PC-3 (cell line): ENCODE results near the gene TMEM238L. TPM values are rescaled to one million over a fixed set of nuclear protein-coding genes. Genes with fewer than 3 reads are reported as not detected.

ENCODE experiments used
- ATAC-seq: fragments of 200-7000 bp; cut with Tn5 transposase; 2 replicates; pipeline ENCODE4 v1.9.1; 2020; ENCODE audit warnings: mild to moderate bottlenecking, moderate library complexity
- BruUV-seq: library from RNA; stranded (reverse); fragments of 400-500 nt; replicated peaks from 2 replicates; lab custom pipeline; 2021; lab: Mats Ljungman, UMichigan
- CTCF ChIA-PET: fragments of 300-600 bp; sonication (Branson Sonifier 250); formaldehyde crosslinking; loops from one replicate; lab custom pipeline; 2022; ENCODE audit warnings: antibody characterized with exemption; lab: Charles Lee
- POLR2A ChIA-PET: fragments of 300-600 bp; sonication (Branson Sonifier 250); formaldehyde crosslinking; loops from one replicate; lab custom pipeline; 2022; ENCODE audit warnings: antibody characterized with exemption; ENCODE audit not compliant: unreplicated experiment; lab: Charles Lee
- DNase-seq: peaks from one replicate; pipeline ENCODE4 v3.0.0-alpha.2; 2015
- H2AFZ ChIP-seq: fragments of 300-600 bp; sonication (generic); 2 replicates; pipeline ENCODE4 v1.6.0; 2016; ENCODE audit warnings: antibody characterized with exemption, low read length
- H3F3A ChIP-seq: fragments of 300-600 bp; sonication (generic); one replicate; pipeline ENCODE4 v1.6.0; 2017; ENCODE audit warnings: antibody characterized with exemption, low read length, control low read depth, mild to moderate bottlenecking; ENCODE audit not compliant: unreplicated experiment
- H3K27ac ChIP-seq: fragments of 300-600 bp; sonication (generic); 2 replicates; pipeline ENCODE4 v1.5.1; 2016; ENCODE audit warnings: mild to moderate bottlenecking, low read length
- H3K27me3 ChIP-seq: fragments of 300-600 bp; sonication (generic); 2 replicates; pipeline ENCODE4 v1.6.1; 2016; ENCODE audit warnings: low read length, mixed read lengths
- H3K36me3 ChIP-seq: fragments of 300-600 bp; sonication (generic); 2 replicates; pipeline ENCODE4 v1.6.1; 2016; ENCODE audit warnings: low read depth, mixed run types, low read length, mixed read lengths
- H3K4me1 ChIP-seq: fragments of 300-600 bp; sonication (generic); 2 replicates; pipeline ENCODE4 v1.5.1; 2016; ENCODE audit warnings: low read length; ENCODE audit not compliant: insufficient read depth
- H3K4me2 ChIP-seq: fragments of 300-600 bp; sonication (generic); 2 replicates; pipeline ENCODE4 v1.6.0; 2016; ENCODE audit warnings: low read length
- H3K4me3 ChIP-seq: fragments of 300-600 bp; sonication (generic); 2 replicates; pipeline ENCODE4 v1.5.1; 2016; ENCODE audit warnings: mild to moderate bottlenecking, low read length, mixed read lengths
- H3K79me2 ChIP-seq: fragments of 300-600 bp; sonication (generic); 2 replicates; pipeline ENCODE4 v1.6.1; 2017; ENCODE audit warnings: low read length, mixed read lengths
- H3K9ac ChIP-seq: fragments of 300-600 bp; sonication (generic); 2 replicates; pipeline ENCODE4 v1.6.0; 2016; ENCODE audit warnings: mild to moderate bottlenecking, low read length
- H3K9me2 ChIP-seq: fragments of 300-600 bp; sonication (generic); replicated peaks from 2 replicates; pipeline ENCODE4 v1.6.1; 2016; ENCODE audit warnings: mixed run types, low read length, mixed read lengths
- H3K9me3 ChIP-seq: fragments of 300-600 bp; sonication (generic); 2 replicates; pipeline ENCODE4 v1.6.1; 2016; ENCODE audit warnings: low read length, mixed read lengths
- H4K20me1 ChIP-seq: fragments of 300-600 bp; sonication (generic); 2 replicates; pipeline ENCODE4 v1.6.1; 2016; ENCODE audit warnings: low read length, mixed read lengths
- EZH2 ChIP-seq: fragments of 300-600 bp; sonication (generic); IDR thresholded peaks from one replicate; pipeline ENCODE4 v1.6.1; 2017; ENCODE audit warnings: antibody characterized with exemption, mild to moderate bottlenecking, low read length; ENCODE audit not compliant: unreplicated experiment
- EZH2phosphoT487 ChIP-seq: fragments of 300-600 bp; sonication (generic); IDR thresholded peaks from 2 replicates; pipeline ENCODE4 v1.6.1; 2018; ENCODE audit warnings: mild to moderate bottlenecking, antibody characterized with exemption, low read length, borderline replicate concordance
- intact Hi-C: fragments of 100-400 bp; cut with micrococcal nuclease; formaldehyde crosslinking; loops from 2 replicates; pipeline ENCODE4 v1.9.0; 2023
- total RNA-seq: library from RNA; depleted of rRNA; stranded (reverse); fragments of >200 nt; gene quantifications from 2 replicates; pipeline ENCODE4 v1.2.3, GENCODE V29; 2014
- TF ChIP-seq, protein P1 (sequence below): fragments of 300-600 bp; sonication (generic); conservative IDR thresholded peaks from 2 replicates; pipeline ENCODE4 v1.5.1; 2017; ENCODE audit warnings: antibody characterized with exemption, low read depth, mild to moderate bottlenecking, low read length

TMEM238L gene
- total RNA-seq, 1 experiment from 2014 or later, result not detected

DNA sequence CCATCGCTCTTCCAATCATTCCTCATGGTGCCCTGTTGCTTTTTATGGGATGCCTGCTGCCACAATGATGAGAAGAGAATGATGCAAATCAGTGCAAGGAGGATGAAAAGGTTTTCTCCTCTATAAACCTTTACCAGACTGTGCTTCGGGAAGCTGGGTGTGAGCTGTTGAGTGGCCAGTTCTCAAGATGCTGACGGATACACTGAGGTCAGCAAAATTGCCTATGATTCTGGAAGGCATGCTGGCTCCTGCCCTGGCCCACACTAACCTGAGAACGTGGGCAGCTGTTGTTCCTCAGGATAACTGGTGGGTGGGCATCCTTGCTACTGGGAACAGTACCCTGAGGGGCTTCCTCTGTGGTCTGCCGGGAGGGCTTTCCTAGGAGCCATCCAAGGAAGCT is 34.8 kb upstream of the TMEM238L start:
- no peaks in the 10 kb centered on the region for H3K9me3 ChIP-seq
- H3K27me3 ChIP-seq, result no peaks in the 10 kb centered on the region
- H3F3A ChIP-seq, result no peaks in the 10 kb centered on the region
- TF ChIP-seq, protein P1, sequence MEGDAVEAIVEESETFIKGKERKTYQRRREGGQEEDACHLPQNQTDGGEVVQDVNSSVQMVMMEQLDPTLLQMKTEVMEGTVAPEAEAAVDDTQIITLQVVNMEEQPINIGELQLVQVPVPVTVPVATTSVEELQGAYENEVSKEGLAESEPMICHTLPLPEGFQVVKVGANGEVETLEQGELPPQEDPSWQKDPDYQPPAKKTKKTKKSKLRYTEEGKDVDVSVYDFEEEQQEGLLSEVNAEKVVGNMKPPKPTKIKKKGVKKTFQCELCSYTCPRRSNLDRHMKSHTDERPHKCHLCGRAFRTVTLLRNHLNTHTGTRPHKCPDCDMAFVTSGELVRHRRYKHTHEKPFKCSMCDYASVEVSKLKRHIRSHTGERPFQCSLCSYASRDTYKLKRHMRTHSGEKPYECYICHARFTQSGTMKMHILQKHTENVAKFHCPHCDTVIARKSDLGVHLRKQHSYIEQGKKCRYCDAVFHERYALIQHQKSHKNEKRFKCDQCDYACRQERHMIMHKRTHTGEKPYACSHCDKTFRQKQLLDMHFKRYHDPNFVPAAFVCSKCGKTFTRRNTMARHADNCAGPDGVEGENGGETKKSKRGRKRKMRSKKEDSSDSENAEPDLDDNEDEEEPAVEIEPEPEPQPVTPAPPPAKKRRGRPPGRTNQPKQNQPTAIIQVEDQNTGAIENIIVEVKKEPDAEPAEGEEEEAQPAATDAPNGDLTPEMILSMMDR, result no peak
- no peak overlapping the region for H2AFZ ChIP-seq
- ATAC-seq, result no peak
- H3K4me3 ChIP-seq, result no peak overlapping the region
- DNase-seq, result no peak
- no peaks in the 10 kb centered on the region for H3K36me3 ChIP-seq
- no peak overlapping the region for H3K9ac ChIP-seq
- intact Hi-C loops, result no loop called here
- H3K27ac ChIP-seq, result no peak overlapping the region
- H4K20me1 ChIP-seq, result no peaks in the 10 kb centered on the region
- CTCF ChIA-PET, result no interaction called here
- no peaks in the 10 kb centered on the region for H3K9me2 ChIP-seq
- no peak overlapping the region for H3K4me2 ChIP-seq
- no TSS peak for BruUV-seq
- H3K4me1 ChIP-seq, result no peaks in the 10 kb centered on the region
- H3K79me2 ChIP-seq, result no peaks in the 10 kb centered on the region
- POLR2A ChIA-PET, result no interaction called here

DNA sequence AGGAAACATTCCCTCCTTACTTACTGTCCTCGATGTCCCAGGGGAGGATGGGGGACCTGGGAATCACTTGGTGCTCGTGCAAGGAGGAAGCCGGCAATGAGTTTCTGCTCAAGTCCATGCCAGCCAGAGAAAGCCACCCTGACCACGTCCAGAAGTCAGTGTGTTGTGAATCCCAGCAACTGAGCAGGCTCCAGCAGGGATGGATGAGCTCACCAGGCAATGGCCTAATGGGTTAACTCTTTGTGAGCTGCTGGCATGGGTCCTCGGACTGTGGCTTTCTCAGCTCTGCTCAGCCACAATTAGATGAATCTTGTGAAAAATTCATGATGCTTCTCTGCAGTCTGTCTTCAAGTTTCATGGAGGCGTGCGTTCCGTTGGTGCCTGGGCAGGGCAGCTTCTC is 34.0 kb upstream of the TMEM238L start, which contains the start of gene PIRT:
PIRT (minus strand) TSS at position 167 of the 400 bp plus-strand sequence. CDS start 12,442 bp downstream, outside the sequence.
- ChIA-PET POLR2A (no interaction called here), CTCF (interaction anchor here (0.7 kb wide), 1 partner anchor 16 kb away, joined by 3 read pairs; no protein-coding TSS in a partner anchor)
- Histone ChIP-seq H3K4me3 (no peak within 1 kb of the TSS), H3K9me2 (no peaks in the 10 kb centered on the region), H3K27ac (no peak within 1 kb of the TSS), H3K9me3 (no peaks in the 10 kb centered on the region), H3K36me3 (no peaks in the 10 kb centered on the region), H3K4me2 (no peak within 1 kb of the TSS), H3K27me3 (no peaks in the 10 kb centered on the region), H3K9ac (no peak within 1 kb of the TSS), H2AFZ (no peak within 1 kb of the TSS), H3K79me2 (no peaks in the 10 kb centered on the region), H3K4me1 (no peaks in the 10 kb centered on the region), H3F3A (no peaks in the 10 kb centered on the region), H4K20me1 (no peaks in the 10 kb centered on the region)
- BruUV-seq, result no TSS peak
- intact Hi-C loops, result no loop called here
- DNase-seq (no peak), ATAC-seq (no peak)
- TF ChIP-seq EZH2phosphoT487, result no peak

DNA sequence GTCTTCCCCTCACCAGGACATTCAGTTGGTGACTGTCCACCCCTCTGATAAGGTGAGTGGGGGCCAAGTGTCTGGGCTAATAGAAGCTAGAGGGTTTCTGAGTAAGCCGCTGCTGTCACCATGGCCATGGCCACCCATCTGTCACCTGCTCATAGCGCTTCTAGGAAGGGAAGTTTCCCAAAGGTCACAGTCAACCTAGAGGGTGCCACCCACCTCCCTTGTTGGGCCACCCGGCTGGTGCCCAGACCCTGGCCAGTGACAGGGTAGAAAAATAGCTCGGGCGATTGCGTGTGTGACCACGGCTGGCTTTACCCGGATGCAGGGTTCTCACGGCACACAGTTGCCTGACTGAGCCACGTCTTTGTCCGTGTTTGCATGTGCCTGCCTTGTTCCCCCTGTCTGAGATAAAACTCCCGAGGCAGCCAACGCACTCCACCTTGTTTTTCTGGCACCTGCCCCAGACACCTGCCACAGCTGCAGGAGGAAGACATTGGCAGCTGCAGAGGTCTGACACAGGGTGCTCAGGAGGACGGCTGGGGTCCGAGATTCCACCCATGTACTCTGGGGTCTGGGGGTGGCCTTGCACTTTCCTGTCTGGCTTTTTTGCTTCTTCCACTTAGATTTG is 33.2 kb upstream of the TMEM238L start:
- Histone ChIP-seq H2AFZ (no peak overlapping the region), H4K20me1 (no peaks in the 10 kb centered on the region), H3K4me1 (no peaks in the 10 kb centered on the region), H3K9me3 (no peaks in the 10 kb centered on the region), H3K36me3 (no peaks in the 10 kb centered on the region), H3K4me2 (no peak overlapping the region), H3K27me3 (no peaks in the 10 kb centered on the region), H3K4me3 (no peak overlapping the region), H3K79me2 (no peaks in the 10 kb centered on the region), H3K9me2 (no peaks in the 10 kb centered on the region), H3F3A (no peaks in the 10 kb centered on the region), H3K9ac (no peak overlapping the region), H3K27ac (no peak overlapping the region)
- ATAC-seq (no peak), DNase-seq (no peak)
- CTCF ChIA-PET, result no interaction called here
- no TSS peak for BruUV-seq
- POLR2A ChIA-PET, result no interaction called here
- no peak for TF ChIP-seq EZH2phosphoT487
- TF ChIP-seq, protein P1, result no peak
- no peak for TF ChIP-seq EZH2
- intact Hi-C loops, result no loop called here
